HEK293 (cell line): ENCODE results near the gene VSIG1.

Source experiments
- CTCF ChIA-PET: fragments of 350-600 bp; formaldehyde crosslinking; extraction: SDS; loops from one replicate; lab custom pipeline; 2021; ENCODE audit warnings: antibody characterized with exemption; lab: Yijun Ruan, JAX
- POLR2A ChIA-PET: fragments of 300-600 bp; formaldehyde crosslinking; extraction: SDS; loops from one replicate; lab custom pipeline; 2020; ENCODE audit warnings: antibody characterized with exemption, inconsistent platforms; lab: Yijun Ruan, JAX
- H3K27ac ChIP-seq: fragments of 200-500 bp; sonication (Bioruptor generic); 2 replicates; pipeline ENCODE4 v1.5.1; 2014; ENCODE audit warnings: low read depth, low read length, control low read depth, inconsistent platforms; ENCODE audit errors: extremely low read depth
- H3K36me3 ChIP-seq, 2 experiments: fragments of 200-500 bp in 1 of 2; sonication (Bioruptor generic) in 1 of 2; 1 replicate in 1 of 2; 2 replicates in 1 of 2; pipeline ENCODE4 v1.5.1; 2014 to 2017; ENCODE audit warnings: inconsistent platforms in 2 of 2, low read length in 2 of 2; ENCODE audit not compliant: control insufficient read depth in 2 of 2, insufficient read depth in 1 of 2
- H3K4me1 ChIP-seq: fragments of 200-500 bp; sonication (Bioruptor generic); 2 replicates; pipeline ENCODE4 v1.5.1; 2014; ENCODE audit warnings: mild to moderate bottlenecking, low read length, inconsistent platforms; ENCODE audit not compliant: control insufficient read depth, insufficient read depth
- H3K4me3 ChIP-seq: 2 replicates; pipeline ENCODE4 v1.5.1; 2011; ENCODE audit warnings: low read depth, mild to moderate bottlenecking, control low read depth, low read length, moderate library complexity
- H3K9me3 ChIP-seq: fragments of 200-500 bp; sonication (Bioruptor generic); 2 replicates; pipeline ENCODE4 v1.5.1; 2014; ENCODE audit warnings: low read depth, low read length, inconsistent platforms; ENCODE audit not compliant: control insufficient read depth, insufficient read depth
- GFI1B ChIP-seq: fragments of 450-650 bp; formaldehyde crosslinking; IDR thresholded peaks from 2 replicates; pipeline ENCODE4 v1.5.1; 2016; ENCODE audit warnings: missing biosample characterization, missing genetic modification characterization
- HOXC10 ChIP-seq: sonication (generic); formaldehyde crosslinking; IDR thresholded peaks from 2 replicates; pipeline ENCODE4 v1.8.1; 2023; ENCODE audit warnings: mild to moderate bottlenecking, missing genetic modification reagents
- KLF1 ChIP-seq: fragments of 450-650 bp; formaldehyde crosslinking; IDR thresholded peaks from 2 replicates; pipeline ENCODE4 v1.5.1; 2016; ENCODE audit warnings: missing biosample characterization, missing genetic modification characterization
- PBX3 ChIP-seq: sonication (generic); formaldehyde crosslinking; IDR thresholded peaks from 2 replicates; pipeline ENCODE4 v1.8.1; 2022; ENCODE audit warnings: mild to moderate bottlenecking, moderate library complexity, missing genetic modification reagents
- TRIM28 ChIP-seq: IDR thresholded peaks from 2 replicates; pipeline ENCODE4 v1.6.1; 2011; ENCODE audit warnings: low read length, control low read depth, borderline replicate concordance
- YY2 ChIP-seq: fragments of 450-650 bp; formaldehyde crosslinking; IDR thresholded peaks from 2 replicates; pipeline ENCODE4 v1.5.1; 2016; ENCODE audit warnings: missing biosample characterization, missing genetic modification characterization
- ZBTB1 ChIP-seq: fragments of 450-650 bp; formaldehyde crosslinking; IDR thresholded peaks from 2 replicates; pipeline ENCODE4 v1.5.1; 2016; ENCODE audit warnings: missing biosample characterization, missing genetic modification characterization
- ZBTB44 ChIP-seq: fragments of 450-650 bp; IDR thresholded peaks from 2 replicates; pipeline ENCODE4 v1.5.1; 2018; ENCODE audit warnings: missing biosample characterization, mild to moderate bottlenecking, missing genetic modification characterization
- ZBTB7A ChIP-seq: fragments of 450-650 bp; formaldehyde crosslinking; IDR thresholded peaks from 2 replicates; pipeline ENCODE4 v1.5.1; 2016; ENCODE audit warnings: low read depth, missing biosample characterization, missing genetic modification characterization
- ZFHX2 ChIP-seq: fragments of 450-650 bp; formaldehyde crosslinking; conservative IDR thresholded peaks from 2 replicates; pipeline ENCODE4 v1.5.1; 2016; ENCODE audit warnings: missing biosample characterization, missing genetic modification characterization
- ZFP3 ChIP-seq: fragments of 450-650 bp; formaldehyde crosslinking; IDR thresholded peaks from 2 replicates; pipeline ENCODE4 v1.5.1; 2016; ENCODE audit warnings: low read depth, missing biosample characterization, missing genetic modification characterization
- ZNF169 ChIP-seq: fragments of 450-650 bp; formaldehyde crosslinking; IDR thresholded peaks from 2 replicates; pipeline ENCODE4 v1.5.1; 2016; ENCODE audit warnings: missing biosample characterization, missing genetic modification characterization
- ZNF2 ChIP-seq: fragments of 450-650 bp; formaldehyde crosslinking; IDR thresholded peaks from 2 replicates; pipeline ENCODE4 v1.5.1; 2016; ENCODE audit warnings: missing biosample characterization, missing genetic modification characterization
- ZNF239 ChIP-seq: fragments of 450-650 bp; formaldehyde crosslinking; IDR thresholded peaks from 2 replicates; pipeline ENCODE4 v1.5.1; 2016; ENCODE audit warnings: missing biosample characterization, missing genetic modification characterization
- ZNF341 ChIP-seq: fragments of 450-650 bp; formaldehyde crosslinking; IDR thresholded peaks from 2 replicates; pipeline ENCODE4; 2016; ENCODE audit warnings: low read depth, missing biosample characterization, missing genetic modification characterization
- ZNF354C ChIP-seq: fragments of 450-650 bp; formaldehyde crosslinking; IDR thresholded peaks from 2 replicates; pipeline ENCODE4 v1.5.1; 2016; ENCODE audit warnings: missing biosample characterization, missing genetic modification characterization, low read depth, borderline replicate concordance
- ZNF366 ChIP-seq: fragments of 450-650 bp; formaldehyde crosslinking; conservative IDR thresholded peaks from 2 replicates; pipeline ENCODE4 v1.5.1; 2016; ENCODE audit warnings: missing biosample characterization, missing genetic modification characterization
- ZNF391 ChIP-seq: fragments of 450-650 bp; formaldehyde crosslinking; IDR thresholded peaks from 2 replicates; pipeline ENCODE4 v1.5.1; 2016; ENCODE audit warnings: low read depth, missing biosample characterization, missing genetic modification characterization, borderline replicate concordance
- ZNF423 ChIP-seq: fragments of 450-650 bp; formaldehyde crosslinking; IDR thresholded peaks from 2 replicates; pipeline ENCODE4 v1.5.1; 2016; ENCODE audit warnings: missing biosample characterization, missing genetic modification characterization
- ZNF561 ChIP-seq: fragments of 450-650 bp; IDR thresholded peaks from 2 replicates; pipeline ENCODE4 v1.5.1; 2018; ENCODE audit warnings: missing biosample characterization, missing genetic modification characterization, borderline replicate concordance
- ZNF585B ChIP-seq: fragments of 450-650 bp; formaldehyde crosslinking; IDR thresholded peaks from 2 replicates; pipeline ENCODE4 v1.5.1; 2016; ENCODE audit warnings: missing biosample characterization, missing genetic modification characterization
- ZNF830 ChIP-seq: fragments of 450-650 bp; IDR thresholded peaks from 2 replicates; pipeline ENCODE4 v1.5.0; 2018; ENCODE audit warnings: missing biosample characterization, missing genetic modification characterization, low read depth, mild to moderate bottlenecking, moderate library complexity
- ZSCAN16 ChIP-seq: fragments of 450-650 bp; formaldehyde crosslinking; IDR thresholded peaks from 2 replicates; pipeline ENCODE4 v1.5.1; 2016; ENCODE audit warnings: missing biosample characterization, missing genetic modification characterization

Gene VSIG1

GRCh38 chrX:107996124-107996523, 48.7 kb upstream of the VSIG1 start:
- POLR2A ChIA-PET: no interaction called here
- H3K4me3 ChIP-seq: no peak overlapping the region
- CTCF ChIA-PET: no interaction called here
- TF ChIP-seq KLF1 (tag by site-specific recombination) (no peak), ZNF423 (tag by site-specific recombination) (no peak), TRIM28 (no peak), ZNF341 (no peak), ZSCAN16 (no peak), ZNF391 (tag by site-specific recombination) (no peak), ZBTB1 (no peak), ZNF354C (tag by site-specific recombination) (no peak), ZNF2 (tag by site-specific recombination) (no peak), ZFP3 (no peak), ZNF239 (no peak), ZBTB44 (tag by site-specific recombination) (no peak), ZBTB7A (tag by site-specific recombination) (no peak), ZNF830 (tag by site-specific recombination) (no peak), ZNF585B (tag by site-specific recombination) (no peak), YY2 (tag by site-specific recombination) (no peak), ZNF561 (tag by site-specific recombination) (no peak), ZNF366 (no peak)
- TF ChIP-seq, all 188 proteins: peak for 0
- Histone ChIP-seq H3K9me3 (no peaks in the 10 kb centered on the region), H3K27ac (no peak overlapping the region), H3K36me3 (no peaks in the 10 kb centered on the region), H3K4me1 (no peaks in the 10 kb centered on the region)

- H3K4me1 ChIP-seq: no peaks in the 10 kb centered on the region
- H3K36me3 ChIP-seq: no peaks in the 10 kb centered on the region
- TF ChIP-seq GFI1B (tag by site-specific recombination): no peak
- TF ChIP-seq PBX3 (CRISPR knock-in tag): no peak
- TF ChIP-seq ZFHX2: no peak
- TF ChIP-seq ZNF391 (tag by site-specific recombination): no peak
- TF ChIP-seq ZNF169: no peak
- TF ChIP-seq HOXC10 (CRISPR knock-in tag): no peak
- CTCF ChIA-PET: interaction anchor here (0.6 to 2.7 kb wide), 8 partner anchors 8 to 1106 kb away, joined by 3 to 11 read pairs (median 3); no protein-coding TSS in a partner anchor
- H3K9me3 ChIP-seq: no peaks in the 10 kb centered on the region; the same call in 1 of the 2 replicates
- H3K27ac ChIP-seq: no peak overlapping the region
- no peak overlapping the region for H3K4me3 ChIP-seq
- POLR2A ChIA-PET: no interaction called here
Measured at GRCh38 chrX:108000751-108001150, 44.1 kb upstream of the VSIG1 start.
